IPS DF 19.7 (cell line): ENCODE results near the gene SYT9.
"Not testable (repeated sequence)": the region's sequence is repeated elsewhere in the genome, so short reads cannot be mapped to it uniquely, and the experiment has no call there.

Experiments
- DNase-seq: peaks from one replicate; pipeline ENCODE4 v3.0.0-alpha.2; 2013; ENCODE audit warnings: low read depth, low spot score

Gene SYT9

DNA sequence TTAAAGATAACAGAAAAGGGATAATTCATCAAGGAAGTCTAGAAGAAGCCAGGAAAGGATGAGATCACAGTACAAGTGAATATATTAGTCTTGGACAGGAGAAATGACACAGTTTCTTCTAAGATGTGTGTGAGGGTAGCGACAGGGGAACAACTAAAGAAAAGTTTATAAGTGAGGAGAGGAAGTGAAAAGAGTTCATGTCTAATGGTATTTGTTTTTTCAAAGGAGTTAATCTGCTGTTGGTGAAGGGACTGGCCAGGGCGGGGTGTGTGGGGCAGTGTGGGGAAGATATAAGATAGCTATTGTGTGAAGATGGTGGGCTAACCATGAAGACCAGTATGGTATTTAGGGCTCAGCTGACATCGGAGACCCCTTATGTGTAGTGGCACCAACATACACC, 254.5 kb downstream of the SYT9 start:
- no peak for DNase-seq

DNA sequence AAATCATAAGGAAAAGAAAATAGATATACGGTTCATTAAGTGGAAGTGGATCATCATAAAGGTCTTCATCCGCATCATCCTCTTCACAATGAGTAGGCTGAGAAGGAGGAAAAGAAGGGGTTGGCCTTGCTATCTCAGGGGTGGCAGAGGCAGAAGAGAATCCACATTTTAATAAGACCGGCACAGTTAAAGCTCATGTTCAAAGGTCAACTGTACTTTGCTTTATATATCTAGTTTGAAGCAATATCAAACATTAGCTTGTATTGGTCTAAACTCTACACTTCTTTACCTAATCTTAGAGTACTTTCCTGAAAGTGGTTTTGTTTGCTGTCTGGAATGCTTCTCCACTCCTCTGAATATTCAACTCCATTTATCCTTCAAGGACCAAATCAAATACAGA, 256.4 kb downstream of the SYT9 start:
- no peak for DNase-seq

DNA sequence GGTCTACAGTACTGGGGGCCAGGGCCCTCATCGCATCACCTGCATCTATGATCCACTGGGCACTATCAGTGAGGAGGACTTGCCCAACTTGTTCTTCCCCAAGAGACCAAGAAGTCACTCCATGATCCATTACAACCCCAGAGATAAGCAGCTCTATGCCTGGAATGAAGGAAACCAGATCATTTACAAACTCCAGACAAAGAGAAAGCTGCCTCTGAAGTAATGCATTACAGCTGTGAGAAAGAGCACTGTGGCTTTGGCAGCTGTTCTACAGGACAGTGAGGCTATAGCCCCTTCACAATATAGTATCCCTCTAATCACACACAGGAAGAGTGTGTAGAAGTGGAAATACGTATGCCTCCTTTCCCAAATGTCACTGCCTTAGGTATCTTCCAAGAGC, 258.3 kb downstream of the SYT9 start:
- no peak for DNase-seq

DNA sequence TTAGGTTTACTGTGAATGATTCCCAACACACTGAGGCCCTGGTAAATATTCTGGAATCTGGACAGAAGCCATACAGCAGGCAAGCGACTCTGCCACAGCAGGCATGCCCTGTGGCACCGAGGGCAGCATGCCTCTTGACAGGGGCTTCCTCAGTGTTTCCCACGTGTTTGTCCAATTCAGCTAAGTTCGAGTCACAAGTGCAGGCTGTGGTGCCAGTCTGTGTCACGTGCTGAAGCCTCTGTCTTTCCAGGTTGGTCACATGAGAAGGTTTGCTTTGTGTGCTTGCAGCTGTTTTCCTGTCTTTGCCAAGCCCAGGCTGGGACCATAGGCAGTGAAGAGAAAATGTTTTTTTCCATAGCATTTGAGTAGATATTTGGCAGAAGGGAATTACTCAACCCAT, 259.7 kb downstream of the SYT9 start:
- DNase-seq: no peak

DNA sequence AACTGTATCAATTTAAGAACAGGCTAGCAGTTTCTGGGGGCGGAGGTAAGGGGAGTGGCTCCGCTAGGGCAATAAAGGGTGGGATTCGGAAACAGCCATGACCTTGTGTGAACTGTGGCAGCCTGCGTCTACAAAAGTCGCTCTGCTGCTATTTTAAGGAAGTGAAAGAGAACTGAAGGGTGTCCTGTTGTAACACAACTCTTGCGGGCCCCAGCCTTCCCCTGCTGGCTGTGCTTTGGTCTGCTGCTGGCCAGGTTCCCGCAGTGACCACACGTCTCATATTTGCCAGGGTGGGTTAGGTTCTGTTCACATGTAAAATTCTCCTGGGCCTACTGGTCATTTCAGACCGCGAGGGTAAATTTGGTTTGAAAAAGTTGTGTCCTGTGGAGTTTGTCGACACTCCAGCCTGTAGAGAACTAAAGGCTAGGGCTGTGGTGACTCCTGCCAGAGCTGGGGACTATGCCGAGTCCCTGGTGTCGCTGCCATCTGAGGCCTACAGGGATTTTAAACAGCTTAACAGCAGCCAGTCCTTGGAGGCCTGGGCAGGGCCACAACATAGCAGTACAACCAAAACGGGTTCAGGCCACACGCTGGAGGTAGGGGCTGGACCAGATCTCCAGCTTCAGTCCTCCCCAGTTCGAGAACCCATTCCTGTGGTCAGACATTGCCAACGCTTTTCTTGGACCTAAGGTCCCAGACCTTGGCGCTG, 261.0 kb downstream of the SYT9 start:
- DNase-seq: no peak

DNA sequence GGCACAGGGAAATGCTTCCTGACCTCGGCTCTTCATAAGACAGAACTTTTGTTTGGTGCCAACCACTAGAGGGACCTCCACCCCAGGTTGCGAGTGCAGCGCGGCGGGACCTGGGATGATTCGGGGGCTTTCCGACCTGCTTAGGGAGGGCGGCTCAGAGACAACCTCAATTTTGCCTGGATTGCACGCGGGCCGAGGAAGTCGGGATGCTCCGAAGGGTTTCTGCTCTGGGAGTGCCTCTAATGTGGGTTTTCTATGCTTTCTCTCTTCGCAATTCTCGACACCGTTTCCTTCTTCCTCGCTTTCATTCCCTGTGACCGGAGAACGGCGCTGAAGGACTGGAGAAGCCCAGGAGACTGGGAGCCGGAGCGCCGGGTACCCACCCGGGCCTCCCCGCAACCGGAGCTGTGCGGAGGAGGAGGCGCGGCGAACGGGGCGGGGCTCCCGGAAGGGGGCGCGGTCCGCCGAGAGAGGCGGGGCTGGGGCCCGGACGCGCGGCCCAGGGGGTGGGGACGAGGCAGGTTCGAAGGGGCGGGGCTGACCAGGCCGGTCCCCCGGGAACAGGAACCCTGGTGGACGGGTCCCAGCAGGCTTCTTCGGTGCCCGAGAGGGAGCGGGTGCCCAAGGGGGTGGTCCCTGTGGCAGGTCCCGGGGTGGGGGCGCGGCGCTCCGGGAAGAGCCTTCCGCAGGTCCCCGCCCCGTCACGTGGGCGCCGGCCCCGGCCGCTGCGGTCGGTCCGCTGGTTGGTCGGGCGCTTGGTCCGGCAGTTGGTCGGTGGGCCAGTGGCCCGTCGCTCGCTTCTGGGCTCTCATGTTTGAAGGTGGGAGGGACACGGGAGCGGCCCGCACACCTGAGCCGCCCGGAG, 261.8 kb downstream of the SYT9 start, which contains the start of gene PPFIBP2:
TSS of gene PPFIBP2 (plus strand) at position 766 of the 865 bp plus-strand sequence. CDS start 35,477 bp downstream, outside the sequence.
- DNase-seq: no peak

DNA sequence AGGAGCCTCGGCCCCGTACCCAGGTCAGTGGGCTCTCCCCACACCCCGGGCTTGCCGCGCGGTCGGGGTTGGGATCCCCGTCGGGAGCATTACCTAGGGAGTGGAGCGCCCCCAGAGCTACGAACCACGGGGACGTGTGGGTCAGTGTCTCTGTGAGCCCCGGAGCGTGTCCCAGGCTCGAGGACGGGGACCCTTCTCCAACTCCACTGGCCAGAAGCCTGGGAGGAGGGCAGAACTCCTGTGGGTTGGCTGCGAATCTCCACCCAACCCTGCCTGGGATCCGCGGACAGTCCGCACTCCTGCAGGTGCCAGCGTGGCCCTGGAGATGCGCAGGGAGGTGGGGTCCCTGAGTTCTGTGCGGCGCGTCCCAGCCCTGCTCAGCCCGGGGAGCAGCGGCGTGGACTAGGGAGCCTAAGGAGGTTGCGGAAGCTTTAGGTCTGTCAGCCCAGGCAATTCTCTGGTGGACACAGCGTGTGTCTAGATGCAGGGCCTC, 262.4 kb downstream of the SYT9 start:
- no peak for DNase-seq

DNA sequence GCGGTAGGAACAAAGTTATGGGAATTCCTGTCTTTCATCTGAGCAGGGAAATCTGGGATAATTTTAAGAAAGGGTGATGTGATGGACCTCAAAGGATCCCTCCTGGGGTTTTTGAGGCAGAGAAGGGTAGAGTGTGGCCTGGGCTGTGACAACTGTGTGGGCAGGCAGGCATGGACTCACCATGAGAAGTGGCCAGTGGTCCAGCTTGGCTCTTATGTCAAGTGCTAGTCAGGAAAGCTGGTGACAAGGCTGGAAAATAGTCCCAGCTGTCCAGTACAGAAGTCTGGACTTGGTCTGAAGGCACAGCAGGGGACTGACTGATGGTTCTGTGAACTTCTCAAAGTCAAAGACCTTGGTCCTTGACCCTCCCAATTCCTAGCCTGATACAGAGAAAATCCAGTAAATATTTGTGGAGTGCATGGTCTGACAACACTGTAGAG, 263.8 kb downstream of the SYT9 start:
- DNase-seq: no peak

DNA sequence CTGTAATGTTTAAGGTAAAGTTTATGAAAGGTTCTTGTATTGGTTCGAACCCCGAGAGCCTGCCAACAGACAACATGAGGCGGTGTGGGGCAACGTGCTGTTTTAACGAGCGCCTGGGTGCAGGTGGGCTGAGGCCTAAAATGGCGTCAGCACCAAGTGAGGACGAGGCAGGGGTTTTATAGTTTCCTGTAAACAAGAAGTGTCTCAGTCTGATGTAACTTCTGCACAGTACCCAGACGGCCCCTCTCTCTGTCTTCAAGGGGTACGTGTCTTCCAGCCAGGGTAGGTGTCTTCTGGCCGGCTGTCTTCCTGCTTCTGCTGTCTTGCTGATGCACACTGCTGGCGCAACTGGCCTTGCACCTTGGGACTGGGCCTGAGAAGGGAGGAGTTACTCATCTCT, 264.8 kb downstream of the SYT9 start:
- DNase-seq: no peak

DNA sequence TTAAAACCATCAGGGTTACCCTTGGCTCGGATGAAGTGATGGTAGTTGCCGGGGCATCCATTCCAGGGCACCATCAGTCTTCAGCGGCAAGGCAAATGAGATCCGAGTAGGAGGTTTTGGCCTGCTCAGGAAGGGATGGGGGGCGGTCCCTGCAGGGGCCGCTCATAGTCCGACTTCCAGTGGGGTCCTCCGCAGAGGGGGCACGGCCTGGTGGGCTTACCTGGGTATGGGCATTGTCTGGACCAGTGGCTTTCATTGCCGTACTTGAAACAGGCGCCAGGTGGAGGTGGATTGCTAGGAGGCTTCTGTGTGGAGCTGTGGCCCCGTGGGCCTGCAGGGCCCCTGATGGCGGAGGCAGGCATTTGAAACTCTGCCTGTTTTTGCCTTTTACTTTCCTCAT, 266.0 kb downstream of the SYT9 start:
- DNase-seq: not testable (repeated sequence)
